ENCODE results near the gene PPP2R5A. TPM values are rescaled to one million over a fixed set of nuclear protein-coding genes. Genes with fewer than 3 reads are reported as not detected.

The PPP2R5A gene
- total and polyA plus RNA-seq, 2 of the 8 experiments (the other 6 are each of a cell fraction or from before 2014, with no cell fraction given), result 14.6 to 36.3 TPM

GRCh38 chr1:212271823-212272485 is 13.3 kb upstream of the PPP2R5A start (continued):
- TF ChIP-seq CHD7 (IDR thresholded peaks at IDR 0.05; ENCODE audit: insufficient replicate concordance, low read length), result no peak
- TF ChIP-seq HDAC2 (IDR thresholded peaks at IDR 0.05; ENCODE audit: borderline replicate concordance in 1 of 2, low read depth in 2 of 2, low read length in 2 of 2), result no peak
- no peak for TF ChIP-seq BCL11A (IDR thresholded peaks at IDR 0.05; ENCODE audit: low read depth in 2 of 2, low read length in 2 of 2)
- no peak for TF ChIP-seq TCF12 (IDR thresholded peaks at IDR 0.05; ENCODE audit: low read depth, low read length)
